Tongue (tissue), 2 donors: ENCODE data around the gene FAM110C. TPM values are rescaled to one million over a fixed set of nuclear protein-coding genes. Genes with fewer than 3 reads are reported as not detected.
"Not testable (repeated sequence)": the region's sequence is repeated elsewhere in the genome, so short reads cannot be mapped to it uniquely, and the experiment has no call there.

ENCODE experiments used
- DNase-seq: peaks from one replicate; pipeline ENCODE4 v3.0.0-alpha.2; 2015
- total RNA-seq: library from RNA; depleted of rRNA; stranded (reverse); fragments of >200 nt; gene quantifications from one replicate; pipeline ENCODE4 v1.2.3, GENCODE V29; 2014

The FAM110C gene
- total RNA-seq, 1 donor from 2014 or later: 3.7 TPM

GRCh38 chr2:44748-45341 is 1.5 kb downstream of the FAM110C start:
- DNase-seq: no peak

DNA sequence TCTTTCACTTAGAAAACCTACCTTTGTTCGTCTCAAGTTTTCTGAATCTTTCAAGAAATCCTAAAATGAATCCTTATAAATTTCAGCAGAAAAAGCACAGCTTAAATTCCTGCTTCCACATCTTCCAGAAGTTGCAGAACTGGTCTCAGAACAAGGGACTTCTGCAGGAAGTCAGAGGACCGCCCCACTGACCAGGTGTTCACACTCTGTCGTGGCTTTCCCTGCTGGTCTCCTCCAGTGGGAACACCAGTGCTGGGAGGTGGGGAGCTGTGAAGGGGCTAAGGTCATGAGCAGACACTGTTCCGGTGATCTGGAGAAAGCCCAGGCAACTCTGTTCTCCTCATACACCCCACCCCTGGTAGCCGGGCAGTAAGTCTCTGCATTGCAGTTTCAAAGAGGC is 3.5 kb downstream of the FAM110C start:
- no peak for DNase-seq

DNA sequence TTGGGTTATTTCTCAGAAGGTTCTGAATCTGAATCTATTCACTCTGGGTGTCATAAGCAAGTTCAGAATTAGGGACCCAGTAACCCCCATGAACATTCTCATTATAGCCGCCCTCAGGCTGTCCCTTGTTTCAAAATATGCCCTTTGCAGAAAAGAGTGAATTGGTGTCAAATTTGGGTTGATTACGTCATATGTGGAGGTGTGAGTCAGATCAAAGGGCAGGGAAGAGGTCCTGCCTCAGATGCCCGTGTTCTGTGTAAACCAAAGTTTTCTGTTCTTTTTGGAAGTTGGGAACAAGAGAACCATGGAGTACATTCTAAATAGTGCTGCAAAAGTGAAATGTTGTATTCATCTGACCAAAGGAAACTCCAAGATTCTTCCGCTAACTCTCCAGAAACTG is 5.8 kb downstream of the FAM110C start:
- DNase-seq: no peak

GRCh38 chr2:38155-38554 is 8.2 kb downstream of the FAM110C start:
- DNase-seq: no peak

DNA sequence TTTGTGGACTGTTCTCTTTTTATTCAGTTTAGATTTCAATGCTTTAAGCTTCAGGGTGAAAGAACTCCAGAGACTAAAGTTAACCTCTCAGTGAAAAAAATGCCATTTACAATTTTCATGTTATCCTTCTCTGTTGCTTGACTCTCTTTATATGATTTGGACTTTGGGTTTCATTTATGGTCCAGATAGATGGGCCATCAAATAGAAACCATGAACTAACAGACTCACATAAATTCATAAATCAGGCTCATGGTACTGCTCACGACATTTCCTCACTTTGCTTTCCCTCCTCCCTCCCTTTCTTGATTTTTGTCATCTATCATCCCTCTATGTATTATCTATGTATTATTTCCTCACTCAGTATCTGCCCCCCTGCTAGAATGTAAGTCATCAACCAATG is 10.0 kb downstream of the FAM110C start:
- DNase-seq: no peak

- DNase-seq: no peak
Observed at GRCh38 chr2:35852-36251, 10.5 kb downstream of the FAM110C start.

DNA sequence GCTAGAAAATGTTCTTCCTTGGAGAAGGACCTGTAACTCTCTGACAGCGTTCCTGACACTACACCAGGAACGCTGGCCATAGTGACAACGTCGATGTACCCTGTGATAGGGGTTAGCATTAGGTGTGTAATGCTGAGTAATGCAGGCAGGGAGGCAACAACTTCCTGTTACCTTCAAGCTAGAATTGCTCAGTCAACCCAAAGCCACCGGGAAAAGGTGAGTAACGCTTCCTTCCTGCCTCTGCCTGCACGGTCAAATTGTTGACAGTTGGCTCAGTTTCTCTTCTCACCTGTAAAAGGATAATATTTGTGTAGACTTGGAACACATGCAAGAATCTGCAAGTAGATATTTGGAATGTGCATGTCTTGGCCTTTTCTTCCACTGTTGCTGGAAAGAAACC is 12.7 kb downstream of the FAM110C start:
- no peak for DNase-seq

GRCh38 chr2:32068-32467 is 14.2 kb downstream of the FAM110C start:
- no peak for DNase-seq

GRCh38 chr2:29253-29652 is 17.1 kb downstream of the FAM110C start:
- DNase-seq: no peak

GRCh38 chr2:28406-28975 is 17.8 kb downstream of the FAM110C start:
- no peak for DNase-seq

GRCh38 chr2:26891-27290 is 19.4 kb downstream of the FAM110C start:
- DNase-seq: no peak

- DNase-seq: peak; percentile 51
Observed at GRCh38 chr2:25543-25942, 20.8 kb downstream of the FAM110C start.

DNA sequence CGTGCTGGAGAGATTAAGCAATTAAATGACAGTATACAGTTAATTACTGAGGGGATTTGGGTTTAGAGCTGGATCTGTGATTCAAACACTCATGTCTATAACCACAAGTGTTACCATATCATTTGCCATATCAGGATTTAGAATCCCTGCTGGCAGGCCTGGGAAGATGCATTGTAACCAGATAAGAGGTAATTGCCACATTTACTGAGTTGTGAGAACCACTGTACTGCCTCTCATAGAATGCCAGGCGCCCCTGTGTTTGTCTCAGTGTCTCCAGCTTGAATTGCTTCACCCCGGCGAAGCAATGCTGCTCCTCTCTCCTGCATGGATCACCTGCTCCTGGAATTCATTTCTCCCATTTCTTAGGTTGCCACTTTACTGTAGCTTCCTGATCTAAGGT is 21.7 kb downstream of the FAM110C start:
- DNase-seq: not testable (repeated sequence)

DNA sequence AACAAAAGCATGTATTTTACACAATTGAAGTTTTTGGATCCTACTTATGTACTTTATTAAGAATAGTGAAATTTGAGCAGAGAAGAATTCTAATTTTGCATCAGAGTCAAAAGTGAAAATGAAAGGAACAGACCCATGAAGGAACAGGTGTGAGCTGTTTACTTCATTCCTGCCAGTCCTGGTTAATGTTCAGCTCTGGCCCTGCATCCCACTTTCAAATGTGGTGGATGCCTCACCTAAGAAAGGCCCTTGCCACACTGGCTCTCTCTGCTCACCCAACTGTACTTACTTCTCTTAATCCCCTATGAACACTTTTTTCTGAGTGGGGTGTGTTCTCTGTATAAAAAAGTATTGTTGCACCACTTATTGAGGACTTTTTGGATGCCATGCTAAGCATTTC is 22.2 kb downstream of the FAM110C start:
- no peak for DNase-seq

- DNase-seq: no peak
Observed at GRCh38 chr2:23283-23682, 23.0 kb downstream of the FAM110C start.

- not testable (repeated sequence) for DNase-seq
Observed at GRCh38 chr2:22244-22643, 24.1 kb downstream of the FAM110C start.

GRCh38 chr2:20259-20658 is 26.0 kb downstream of the FAM110C start:
- DNase-seq: not testable (repeated sequence)

DNA sequence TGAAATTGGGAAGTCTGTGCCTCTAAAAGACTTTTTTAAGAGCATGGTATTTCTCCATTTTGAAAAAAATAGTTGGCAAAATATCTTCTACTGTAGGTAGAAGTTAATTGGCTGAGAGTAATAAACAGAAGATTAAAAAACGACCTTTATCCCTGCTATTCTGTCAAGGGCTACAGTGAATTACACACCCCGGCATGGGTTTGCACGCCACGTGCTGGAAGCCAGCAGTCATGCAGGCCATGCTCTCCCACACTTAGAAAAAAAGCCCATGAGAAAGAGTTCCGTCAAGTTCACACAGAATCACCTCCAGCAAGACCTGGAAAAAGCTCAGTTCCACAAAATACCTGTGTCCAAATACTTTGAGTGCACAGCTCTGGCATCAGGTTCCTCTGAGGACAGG is 26.8 kb downstream of the FAM110C start:
- no peak for DNase-seq

DNA sequence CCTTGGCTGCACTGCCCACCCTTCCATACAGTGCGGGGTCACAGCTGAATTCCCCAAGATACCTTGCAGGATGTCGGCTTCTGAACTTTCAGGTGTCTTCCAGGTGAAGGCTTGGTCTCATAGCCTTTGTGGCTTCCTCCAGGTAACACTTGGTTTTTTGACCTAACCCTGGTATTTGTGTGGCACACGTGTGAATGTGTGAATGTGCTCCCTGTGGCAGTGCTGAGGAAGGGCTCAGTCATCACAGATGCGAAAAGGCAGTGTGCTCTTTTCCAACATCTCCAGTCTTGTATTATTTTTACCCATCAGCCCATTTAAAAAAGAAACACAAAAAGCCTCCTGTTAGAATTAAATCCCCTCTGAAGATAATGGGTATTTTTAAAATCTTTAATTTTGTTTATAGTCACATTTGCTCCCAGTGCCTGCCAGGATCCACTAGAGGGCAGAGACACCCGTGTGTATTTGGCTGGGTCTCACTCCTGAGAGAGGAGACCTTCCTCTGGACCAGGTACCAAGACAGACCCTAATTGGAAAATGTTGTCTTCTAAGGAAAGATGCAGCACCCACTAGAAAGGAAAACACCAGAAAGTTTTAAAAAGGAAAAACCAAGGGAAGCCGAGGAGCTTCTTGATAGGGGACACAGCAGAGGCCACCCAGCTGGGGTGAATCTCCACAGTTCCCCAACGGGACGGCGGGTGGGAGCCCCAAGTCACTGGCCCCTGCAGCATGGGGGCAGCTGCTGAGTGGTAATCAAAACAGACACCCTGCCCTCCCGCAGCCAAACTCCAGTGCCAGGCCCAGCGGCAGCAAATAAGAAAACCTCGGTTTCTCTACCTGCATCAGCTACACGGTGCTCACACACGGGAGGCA is 27.7 kb downstream of the FAM110C start:
- DNase-seq: no peak

DNA sequence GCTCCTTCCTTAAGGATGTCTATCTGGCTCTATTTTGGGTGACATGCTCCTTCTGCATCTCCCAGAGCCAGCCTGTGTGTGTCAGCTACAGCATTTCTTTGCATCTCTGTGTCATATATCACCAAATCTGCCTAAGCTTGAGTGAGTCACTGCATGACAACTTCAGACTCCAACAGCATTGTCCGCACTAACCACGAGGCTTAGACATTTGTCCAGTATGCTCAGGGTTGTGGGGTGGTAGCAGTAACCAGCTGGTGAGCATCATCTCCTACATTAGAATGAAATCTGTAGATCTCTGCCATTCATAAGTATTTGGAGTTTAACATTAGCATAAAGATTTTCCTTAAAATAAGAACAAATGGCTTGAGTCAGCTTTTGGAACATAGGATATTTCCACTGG is 30.4 kb downstream of the FAM110C start:
- not testable (repeated sequence) for DNase-seq

DNA sequence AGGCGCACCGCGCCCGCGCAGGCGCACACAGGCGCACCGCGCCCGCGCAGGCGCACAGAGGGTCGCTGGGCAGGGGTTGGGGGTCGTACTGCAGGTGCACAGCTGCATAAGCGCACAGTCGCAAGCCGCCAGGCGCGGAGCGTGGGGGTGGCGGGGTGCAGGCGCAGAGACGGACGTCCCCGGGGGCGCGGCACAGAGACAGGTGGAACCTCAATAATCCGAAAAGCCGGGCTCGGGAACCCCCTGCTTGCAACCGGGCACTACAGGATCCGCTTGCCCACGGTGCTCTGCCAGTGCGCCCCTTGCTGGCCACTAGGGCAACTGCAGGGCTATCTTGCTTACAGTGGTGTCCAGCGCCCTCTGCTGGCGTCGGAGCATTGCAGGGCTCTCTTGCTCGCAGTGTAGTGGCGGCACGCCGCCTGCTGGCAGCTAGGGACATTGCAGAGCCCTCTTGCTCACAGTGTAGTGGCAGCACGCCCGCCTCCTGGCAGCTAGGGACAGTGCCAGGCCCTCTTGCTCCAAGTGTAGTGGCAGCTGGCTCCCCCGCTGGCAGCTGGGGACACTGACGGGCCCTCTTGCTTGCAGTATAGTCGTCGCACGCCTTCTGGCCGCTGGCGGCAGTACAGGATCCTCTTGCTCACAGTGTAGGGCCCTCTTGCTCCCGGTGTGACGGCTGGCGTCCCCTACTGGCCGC is 34.9 kb downstream of the FAM110C start:
- DNase-seq: no peak

DNA sequence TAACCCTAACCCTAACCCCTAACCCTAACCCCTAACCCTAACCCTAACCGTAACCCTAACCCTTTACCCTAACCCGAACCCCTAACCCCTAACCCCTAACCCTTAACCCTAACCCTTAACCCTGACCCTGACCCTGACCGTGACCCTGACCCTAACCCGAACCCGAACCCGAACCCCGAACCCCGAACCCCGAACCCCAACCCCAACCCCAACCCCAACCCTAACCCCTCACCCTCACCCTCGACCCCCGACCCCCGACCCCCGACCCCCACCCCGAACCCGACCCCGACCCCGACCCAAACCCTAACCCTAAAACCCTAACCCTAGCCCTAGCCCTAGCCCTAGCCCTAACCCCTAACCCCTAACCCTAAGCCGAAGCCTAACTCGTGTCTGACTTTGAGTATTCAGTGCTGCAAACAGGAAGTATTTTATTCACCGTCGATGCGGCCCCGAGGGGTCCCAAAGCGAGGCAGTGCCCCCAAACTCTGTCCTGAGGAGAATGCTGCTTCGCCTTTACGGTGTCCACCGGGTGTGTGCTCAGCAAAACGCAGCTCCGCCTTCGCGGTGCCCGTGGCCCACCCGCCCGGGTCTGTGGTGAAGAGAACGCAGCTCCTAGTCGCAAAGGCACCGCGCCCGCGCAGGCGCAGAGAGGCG is 36.0 kb downstream of the FAM110C start:
- no peak for DNase-seq
